Stimulated activated CD4-positive, alpha-beta T cell treated with anti-CD3 and anti-CD28 coated beads, Interleukin-1b, Interleukin-23, amount 100 ng/mL, for 24 hours (primary cell): ENCODE measurements around the gene OR11L1.

Source experiments
- DNase-seq, 4 experiments: peaks; one replicate each; pipeline ENCODE4 v3.0.0-alpha.2; 2020; ENCODE audit warnings: low read depth in 4 of 4, low spot score in 1 of 4

OR11L1 gene, protein sequence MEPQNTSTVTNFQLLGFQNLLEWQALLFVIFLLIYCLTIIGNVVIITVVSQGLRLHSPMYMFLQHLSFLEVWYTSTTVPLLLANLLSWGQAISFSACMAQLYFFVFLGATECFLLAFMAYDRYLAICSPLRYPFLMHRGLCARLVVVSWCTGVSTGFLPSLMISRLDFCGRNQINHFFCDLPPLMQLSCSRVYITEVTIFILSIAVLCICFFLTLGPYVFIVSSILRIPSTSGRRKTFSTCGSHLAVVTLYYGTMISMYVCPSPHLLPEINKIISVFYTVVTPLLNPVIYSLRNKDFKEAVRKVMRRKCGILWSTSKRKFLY

GRCh38 chr1:247841796-247842195 is at the start of gene OR11L1:
TSS of gene OR11L1 (minus strand) at chr1:247841896. CDS start at chr1:247841896, 0 bp downstream.
- no peak for DNase-seq

DNA sequence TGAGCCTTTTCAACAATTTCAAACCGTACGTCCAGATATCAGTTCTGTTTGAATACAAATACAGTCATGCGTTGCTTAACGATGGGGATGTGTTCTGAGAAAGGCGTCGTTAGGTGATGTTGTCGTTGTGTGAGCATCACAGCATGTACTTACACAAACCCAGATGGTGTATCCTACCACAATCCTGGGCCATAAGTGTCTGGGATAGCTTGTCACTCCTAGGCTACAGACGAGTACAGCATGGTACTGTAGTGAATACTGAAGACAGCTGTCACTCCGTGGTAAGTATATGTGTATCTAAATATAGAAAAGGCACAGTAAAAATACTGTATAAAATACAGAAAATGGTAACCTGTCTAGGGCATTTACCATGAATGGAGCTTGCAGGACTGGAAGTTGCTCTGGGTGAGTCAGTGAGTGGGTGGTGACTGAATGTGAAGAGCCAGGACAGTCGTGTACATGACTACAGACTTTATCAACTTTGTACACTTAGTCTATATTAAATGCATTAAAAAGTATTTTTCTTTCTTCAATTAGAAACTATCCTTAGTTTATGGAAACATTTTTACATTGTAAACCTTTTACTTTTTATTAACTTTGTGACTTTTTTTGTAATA is 43.2 kb upstream of the OR11L1 start:
- no peak for DNase-seq

- DNase-seq, result no peak
Observed at GRCh38 chr1:247883346-247883745, 41.6 kb upstream of the OR11L1 start.

DNA sequence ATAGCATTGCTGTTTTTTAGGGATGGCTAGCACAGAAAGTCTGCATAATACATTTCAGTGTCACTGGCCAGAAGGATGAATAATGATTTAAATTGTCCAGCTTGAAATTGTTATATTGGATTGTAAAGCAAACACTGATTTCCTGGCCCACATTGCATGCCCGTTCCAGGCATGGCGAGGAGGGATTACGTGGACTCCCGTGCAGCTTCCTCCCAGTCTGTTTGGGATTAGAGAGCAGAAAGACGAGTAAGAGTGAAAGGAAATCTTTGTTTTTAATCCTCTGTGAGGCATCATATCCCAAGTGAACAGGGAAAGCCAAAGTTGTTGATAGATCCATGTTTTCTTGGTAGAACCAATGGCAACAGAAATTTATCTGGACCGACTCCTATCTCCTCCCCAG is 23.7 kb upstream of the OR11L1 start:
- DNase-seq, result no peak

GRCh38 chr1:247864644-247865043 is 22.9 kb upstream of the OR11L1 start:
- no peak for DNase-seq

- no peak for DNase-seq
Observed at GRCh38 chr1:247862756-247863155, 21.1 kb upstream of the OR11L1 start.

GRCh38 chr1:247857985-247858619 is 16.4 kb upstream of the OR11L1 start:
- DNase-seq, result no peak

DNA sequence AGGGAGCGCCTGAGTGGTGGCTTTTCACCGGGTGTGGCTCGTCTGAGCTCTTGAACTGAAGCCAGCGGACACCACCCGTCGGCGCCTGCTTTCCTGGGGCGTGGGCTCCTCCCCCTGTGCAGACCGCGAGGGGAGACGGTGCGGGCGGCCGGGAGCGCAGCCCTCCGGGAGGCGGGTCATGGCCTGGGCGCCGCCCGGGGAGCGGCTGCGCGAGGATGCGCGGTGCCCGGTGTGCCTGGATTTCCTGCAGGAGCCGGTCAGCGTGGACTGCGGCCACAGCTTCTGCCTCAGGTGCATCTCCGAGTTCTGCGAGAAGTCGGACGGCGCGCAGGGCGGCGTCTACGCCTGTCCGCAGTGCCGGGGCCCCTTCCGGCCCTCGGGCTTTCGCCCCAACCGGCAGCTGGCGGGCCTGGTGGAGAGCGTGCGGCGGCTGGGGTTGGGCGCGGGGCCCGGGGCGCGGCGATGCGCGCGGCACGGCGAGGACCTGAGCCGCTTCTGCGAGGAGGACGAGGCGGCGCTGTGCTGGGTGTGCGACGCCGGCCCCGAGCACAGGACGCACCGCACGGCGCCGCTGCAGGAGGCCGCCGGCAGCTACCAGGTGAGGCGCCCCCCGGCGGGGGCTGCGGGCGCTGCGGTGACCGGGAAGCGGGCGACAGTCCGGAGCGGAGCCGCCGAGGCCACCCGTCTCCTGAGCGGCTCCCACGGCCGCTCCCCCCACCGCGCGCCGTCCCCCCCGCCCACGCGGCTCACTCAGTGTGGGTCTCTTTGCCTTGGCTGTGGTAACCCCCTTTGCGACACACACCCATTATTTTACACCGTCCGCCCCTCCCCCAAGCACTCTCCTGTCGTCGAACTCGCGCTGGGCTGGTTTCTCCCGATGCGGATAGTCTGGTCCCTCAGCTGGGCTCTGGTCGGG is 15.6 kb upstream of the OR11L1 start, which contains the start of gene TRIM58:
Gene TRIM58, plus strand, starts transcription at position 119 of the 916 bp plus-strand sequence. Its CDS starts 60 bp downstream, at position 179.
- DNase-seq, result peak in 1 of 4 experiments; percentile 11

- DNase-seq, result no peak
Observed at GRCh38 chr1:247855911-247856310, 14.2 kb upstream of the OR11L1 start.

DNA sequence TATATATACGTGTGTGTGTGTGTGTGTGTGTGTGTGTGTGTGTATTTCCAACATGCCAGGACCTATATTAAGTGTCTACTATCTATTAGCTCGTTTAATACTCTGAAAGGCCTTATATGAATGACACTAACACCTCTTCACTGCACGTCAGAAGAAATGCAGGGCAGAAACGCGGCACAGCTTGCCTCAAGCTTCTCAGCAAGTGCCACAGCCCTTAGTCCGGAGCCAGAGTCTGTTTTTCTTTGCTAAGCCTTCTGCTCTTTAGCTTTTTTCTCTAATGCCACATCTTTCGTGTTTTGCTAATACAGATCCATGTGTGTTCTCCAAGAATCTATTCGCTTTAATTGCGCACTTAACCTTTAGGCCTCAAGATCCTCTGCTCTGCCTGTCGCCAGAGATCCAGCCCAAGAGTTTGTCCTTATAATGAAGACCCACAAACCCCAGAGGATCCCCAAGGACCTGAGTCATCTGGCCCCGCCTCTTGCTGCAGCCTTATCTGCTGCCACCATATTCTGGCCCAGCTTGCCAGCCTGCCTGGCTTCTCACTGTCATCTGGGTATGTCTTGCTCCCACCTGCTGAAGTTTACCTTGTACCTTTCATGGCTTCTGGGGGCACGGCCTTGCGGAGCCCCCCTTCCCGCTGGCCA is 13.3 kb upstream of the OR11L1 start:
- DNase-seq, result no peak

DNA sequence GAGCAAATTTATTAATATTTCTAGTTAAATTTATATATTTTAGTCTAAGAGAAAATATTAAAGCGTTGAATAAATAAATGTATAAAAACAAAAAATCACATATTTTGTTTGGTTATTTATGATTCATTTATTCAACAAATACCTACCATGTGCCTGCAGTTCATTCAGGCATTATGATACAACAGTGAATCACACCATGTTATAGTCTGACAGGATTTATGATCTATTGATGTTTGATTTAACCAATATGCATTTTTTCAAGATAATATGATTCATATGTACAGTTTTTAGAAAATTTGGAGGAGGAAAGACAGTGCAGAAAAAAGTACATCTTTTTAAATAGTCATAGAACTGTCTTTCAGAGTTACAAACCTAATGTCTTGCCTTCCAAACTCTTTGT is 7.9 kb upstream of the OR11L1 start:
- DNase-seq, result no peak

DNA sequence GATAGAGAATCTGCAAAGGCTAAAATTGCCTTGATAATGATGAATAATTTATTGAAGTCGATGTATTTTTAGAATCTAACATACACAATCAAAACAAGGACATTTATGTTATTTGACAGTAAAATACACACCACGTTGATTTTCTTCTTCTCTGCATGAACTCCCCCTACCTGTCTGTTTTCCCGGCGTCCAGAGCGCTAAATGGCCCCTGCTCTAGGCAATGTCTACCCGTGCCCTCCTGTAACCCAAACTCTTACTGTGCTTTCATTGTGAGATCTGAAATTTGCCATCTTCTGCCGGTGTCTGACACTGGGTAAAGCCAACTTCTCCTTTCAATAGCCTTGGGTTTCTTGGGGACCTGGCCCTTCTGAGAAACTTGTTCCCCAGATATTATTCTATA is 6.7 kb upstream of the OR11L1 start:
- DNase-seq, result no peak

- no peak for DNase-seq
Observed at GRCh38 chr1:247845693-247846017, 4.0 kb upstream of the OR11L1 start.

DNA sequence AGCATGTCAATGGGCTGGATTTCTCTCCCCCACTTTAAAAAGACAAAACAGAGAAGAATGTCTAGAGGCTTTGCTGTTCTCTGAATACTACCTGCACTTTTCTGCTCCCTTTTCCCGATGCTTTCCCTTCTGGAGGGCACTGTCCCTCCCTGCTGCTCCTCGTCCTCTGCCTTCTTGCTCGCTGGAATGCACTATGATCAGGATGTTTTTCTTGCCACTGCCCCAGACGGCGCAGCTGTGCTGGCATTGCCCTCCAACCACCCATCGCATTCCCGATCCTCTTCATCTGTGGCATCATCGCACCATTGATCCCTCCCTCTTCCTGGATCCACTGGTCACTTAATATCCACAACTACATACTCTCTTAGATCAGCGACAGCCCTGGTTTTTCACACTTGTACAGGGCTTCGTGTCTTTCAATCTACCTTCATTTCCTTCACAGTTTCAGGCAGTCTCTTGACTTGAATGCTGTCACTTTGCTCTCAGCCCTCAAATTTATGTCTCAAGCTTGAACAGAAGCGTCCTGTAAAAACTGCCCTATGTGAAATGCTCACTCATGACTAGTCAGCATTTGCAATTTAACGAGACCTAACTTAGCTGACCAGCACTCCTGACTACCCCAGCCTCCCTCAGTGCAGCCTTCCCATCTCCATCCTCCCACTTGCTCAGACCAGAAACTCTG is 3.5 kb upstream of the OR11L1 start:
- no peak for DNase-seq

- DNase-seq, result no peak
Observed at GRCh38 chr1:247843411-247843810, 1.7 kb upstream of the OR11L1 start.

GRCh38 chr1:247840818-247841217 is 878 bp downstream of the OR11L1 start:
- DNase-seq, result no peak

GRCh38 chr1:247833601-247834000 is 8.1 kb downstream of the OR11L1 start:
- DNase-seq, result no peak

GRCh38 chr1:247829656-247830055 is 12.0 kb downstream of the OR11L1 start:
- DNase-seq, result no peak

DNA sequence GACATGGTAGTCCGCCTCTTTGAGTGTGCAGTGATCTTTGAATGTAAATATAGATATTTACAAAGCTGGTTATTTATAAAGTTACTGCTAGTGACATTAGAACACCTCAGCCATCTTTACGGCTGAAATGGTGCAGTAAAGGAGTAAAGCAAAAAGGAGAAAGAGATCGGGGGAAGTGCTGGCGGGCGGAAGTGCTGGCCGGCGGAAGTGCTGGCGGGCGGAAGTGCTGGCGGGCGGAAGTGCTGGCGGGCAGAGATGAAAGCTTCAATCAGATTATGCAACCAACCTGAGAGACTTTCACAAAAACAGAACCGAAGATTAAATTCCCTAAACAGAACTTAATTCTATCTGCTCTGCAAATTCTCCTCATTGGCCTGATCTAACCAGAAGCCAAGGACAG is 16.3 kb downstream of the OR11L1 start:
- no peak for DNase-seq

DNA sequence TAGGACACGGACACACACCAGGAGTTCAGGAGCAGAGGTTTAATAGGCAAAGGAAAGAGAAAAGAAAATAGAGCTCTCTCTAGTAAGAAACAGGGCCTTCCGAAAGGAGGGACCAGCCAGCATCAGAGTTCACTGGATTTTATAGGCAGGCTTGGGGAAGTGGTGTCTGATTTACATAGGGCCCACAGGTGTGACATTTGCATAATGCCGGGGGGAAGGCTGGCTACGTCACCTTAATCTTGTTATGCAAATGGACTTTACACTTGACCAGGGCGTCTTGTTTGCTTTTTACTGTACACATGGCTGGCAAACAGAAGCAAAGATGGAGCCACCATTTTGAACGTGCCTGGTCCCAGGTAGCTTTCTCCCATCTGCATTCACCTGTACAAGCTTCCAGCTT is 17.7 kb downstream of the OR11L1 start, which contains the start of gene OR14A16:
Gene OR14A16, minus strand, starts transcription at position 97 of the 400 bp plus-strand sequence. CDS start 8,390 bp downstream, outside the sequence.
- no peak for DNase-seq
